ENCODE measurements around the gene C6orf120. TPM values are rescaled to one million over a fixed set of nuclear protein-coding genes. Genes with fewer than 3 reads are reported as not detected.

The C6orf120 gene
- total RNA-seq, 2 donors from 2014 or later, result 8.9 to 13.9 TPM

DNA sequence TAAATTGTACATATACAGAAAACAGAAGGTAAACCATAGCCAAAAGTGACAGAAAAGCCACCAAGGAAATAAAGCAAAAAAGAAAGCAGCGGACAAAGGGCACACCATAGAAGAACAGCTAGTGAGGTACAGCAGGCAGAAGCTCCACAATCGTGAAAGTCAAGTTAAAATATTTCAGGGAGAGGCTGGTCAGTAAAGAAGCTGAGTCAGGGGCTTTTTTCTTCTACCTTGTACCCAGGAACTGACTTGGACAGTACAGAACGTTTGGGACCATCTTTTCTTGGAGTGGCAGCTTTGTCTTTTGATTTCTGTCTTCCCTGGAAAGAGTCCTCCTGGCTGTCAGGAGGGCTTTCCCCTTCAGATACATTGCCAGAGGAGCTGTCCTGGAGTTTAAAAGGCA is 8.1 kb downstream of the C6orf120 start:
- Mint-ChIP-seq H3K36me3 (peaks cover under 1 to 9% of the 10 kb centered on the region in 2 donors), H3K9me3 (no peaks in the 10 kb centered on the region), H3K27ac (peak overlapping the region in 1 of 2 donors; percentile 60)
- DNase-seq (ENCODE audit: low spot score in 2 of 2) (no peak), ATAC-seq (no peak)

DNA sequence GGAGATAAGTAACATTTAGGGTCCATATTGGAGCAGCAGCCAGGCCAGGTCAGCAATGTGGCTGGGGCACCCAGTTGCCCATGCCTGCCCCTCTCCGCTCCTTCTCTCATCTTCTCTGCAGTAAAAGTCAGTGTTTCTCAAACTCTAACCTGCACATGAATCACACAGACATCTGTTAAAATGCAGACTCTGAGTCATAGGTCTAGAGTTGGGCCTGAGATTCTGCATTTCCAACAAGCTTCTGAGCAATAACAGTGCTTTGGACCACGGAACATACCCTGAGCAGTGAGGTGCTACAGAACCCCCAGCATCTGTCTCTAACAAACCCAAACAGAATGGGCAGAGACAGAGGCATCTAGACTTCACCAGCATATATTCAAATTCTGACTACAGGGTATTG is 12.3 kb downstream of the C6orf120 start:
- H3K36me3 Mint-ChIP-seq, result peaks cover 11 to 28% of the 10 kb centered on the region in 2 donors
- DNase-seq (ENCODE audit: low spot score in 2 of 2) (no peak), ATAC-seq (peak; percentile 84 to 87)
- no peak overlapping the region for H3K27ac Mint-ChIP-seq
- no peaks in the 10 kb centered on the region for H3K9me3 Mint-ChIP-seq

DNA sequence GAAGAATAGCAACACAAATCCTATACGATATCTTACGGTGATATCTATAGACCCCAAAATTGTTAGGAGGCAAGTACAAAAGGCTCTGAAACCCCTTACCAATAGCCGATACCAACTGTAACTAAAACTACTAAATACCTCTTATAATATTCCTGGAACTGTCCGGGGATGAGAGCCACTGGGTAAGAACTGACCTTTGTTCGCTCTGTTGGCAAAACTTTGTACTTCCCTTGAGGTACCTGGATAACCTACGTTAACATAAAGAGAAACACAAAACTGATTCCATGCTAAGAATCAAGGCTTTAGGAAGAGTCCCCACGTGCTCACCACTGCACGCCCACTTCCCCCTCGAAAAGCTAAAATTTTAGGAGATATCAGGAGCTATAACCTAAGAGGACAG is 12.7 kb downstream of the C6orf120 start:
- peaks cover 14 to 28% of the 10 kb centered on the region in 2 donors for H3K36me3 Mint-ChIP-seq

DNA sequence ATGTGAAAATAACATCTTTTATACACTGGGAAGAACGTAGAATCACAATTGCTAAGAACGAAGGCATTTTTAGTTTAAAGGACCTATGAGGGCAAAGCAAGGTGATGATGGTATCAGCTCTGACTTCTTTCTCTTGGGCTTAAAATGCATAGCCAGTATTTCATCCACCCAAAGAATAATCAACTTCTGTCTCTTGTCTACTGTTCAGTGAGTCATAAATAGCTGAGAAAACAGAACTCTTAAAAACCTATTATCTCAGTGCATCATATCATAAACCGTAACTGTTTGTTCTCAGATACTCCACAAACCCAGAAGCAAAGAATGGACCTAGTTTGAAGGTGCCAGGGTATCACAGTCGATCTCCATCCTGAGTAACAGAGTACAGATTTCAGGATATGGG is 17.2 kb downstream of the C6orf120 start:
- ATAC-seq, result no peak
- peaks cover 24 to 36% of the 10 kb centered on the region in 2 donors for H3K36me3 Mint-ChIP-seq
- H3K9me3 Mint-ChIP-seq, result no peaks in the 10 kb centered on the region

More for the DNA sequence above, 12.7 kb downstream of the C6orf120 start:
- Mint-ChIP-seq H3K9me3 (no peaks in the 10 kb centered on the region), H3K27ac (no peak overlapping the region)
- ATAC-seq (no peak), DNase-seq (ENCODE audit: low spot score in 2 of 2) (no peak)

DNA sequence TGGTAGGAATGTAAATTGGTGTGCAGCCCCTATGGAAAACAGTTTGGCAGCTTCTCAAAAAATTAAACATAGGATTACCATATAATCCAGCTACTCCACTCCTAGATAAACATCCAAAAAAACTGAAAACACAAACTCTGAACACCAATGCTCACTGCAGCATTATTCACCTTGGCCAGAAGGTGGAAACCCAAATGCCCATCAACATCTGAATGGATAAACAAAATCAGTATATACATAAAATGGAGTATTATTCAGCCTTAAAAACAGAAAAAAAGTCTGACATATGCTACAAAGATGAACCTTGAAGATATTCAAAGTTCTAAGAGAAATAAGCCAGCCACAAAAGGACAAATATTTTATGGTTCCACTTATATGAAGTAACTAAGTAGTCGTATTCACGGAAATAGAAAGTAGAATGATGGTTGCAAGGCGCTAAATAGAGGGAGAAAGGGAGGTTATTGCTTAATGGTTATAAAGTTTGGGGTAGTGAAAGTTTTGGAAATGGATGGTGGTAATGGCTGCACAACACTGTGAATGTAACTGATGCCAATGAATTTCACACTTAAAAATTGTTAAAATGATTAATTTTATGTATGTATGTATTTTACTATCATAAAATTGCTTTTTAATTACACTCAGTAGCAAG is 18.4 kb downstream of the C6orf120 start:
- DNase-seq (ENCODE audit: low spot score in 2 of 2) (no peak), ATAC-seq (no peak)
- Mint-ChIP-seq H3K9me3 (no peaks in the 10 kb centered on the region), H3K27ac (peak overlapping the region in 1 of 2 donors; percentile 32), H3K36me3 (peaks cover 20 to 30% of the 10 kb centered on the region in 2 donors)

More for the DNA sequence above, 17.2 kb downstream of the C6orf120 start:
- no peak for DNase-seq (ENCODE audit: low spot score in 2 of 2)
- no peak overlapping the region for H3K27ac Mint-ChIP-seq

DNA sequence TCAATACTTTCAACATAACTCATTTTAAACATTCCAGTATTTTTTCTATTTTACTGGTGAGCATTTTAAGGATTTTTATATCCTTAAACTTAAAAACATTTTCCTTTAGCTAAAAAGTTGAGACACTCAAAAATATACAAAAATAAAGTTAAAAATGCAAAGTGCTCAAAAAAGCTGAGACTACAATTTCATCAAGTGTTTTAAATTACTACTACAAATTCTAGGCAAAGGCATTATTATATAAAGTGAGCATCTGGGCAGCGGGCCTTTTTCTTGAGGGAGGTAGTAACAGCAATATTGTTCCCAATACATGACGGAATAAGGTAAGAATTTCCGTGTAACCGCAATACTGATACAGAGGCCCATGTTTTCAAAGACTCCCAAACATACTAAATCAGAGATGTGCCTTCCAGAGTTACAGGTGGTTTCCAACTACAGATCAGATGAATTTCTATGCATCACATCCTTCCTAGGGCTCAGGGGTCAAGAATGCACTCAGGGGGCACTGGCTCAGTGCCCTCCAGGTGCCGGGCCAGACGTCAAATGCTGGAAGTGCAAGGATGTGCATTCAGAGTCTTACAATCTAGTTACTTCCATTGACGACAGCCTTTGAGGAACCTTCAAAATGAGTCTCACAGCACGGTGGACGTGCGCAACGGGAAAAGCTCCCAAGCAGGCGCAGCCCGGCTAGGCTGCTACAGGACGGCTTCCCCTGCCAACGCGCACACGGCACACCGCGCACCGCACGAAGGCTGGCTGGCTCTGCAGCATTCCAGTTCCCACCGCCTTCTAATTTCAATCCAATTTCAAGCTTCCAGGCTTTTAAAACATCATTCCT is 20.7 kb downstream of the C6orf120 start:
- DNase-seq (ENCODE audit: low spot score in 2 of 2) (peak; percentile 33 to 62), ATAC-seq (peak; percentile 44 to 48)
- Mint-ChIP-seq H3K9me3 (no peaks in the 10 kb centered on the region), H3K36me3 (peaks cover 15 to 20% of the 10 kb centered on the region in 2 donors), H3K27ac (peak overlapping the region; percentile 93 to 96)

DNA sequence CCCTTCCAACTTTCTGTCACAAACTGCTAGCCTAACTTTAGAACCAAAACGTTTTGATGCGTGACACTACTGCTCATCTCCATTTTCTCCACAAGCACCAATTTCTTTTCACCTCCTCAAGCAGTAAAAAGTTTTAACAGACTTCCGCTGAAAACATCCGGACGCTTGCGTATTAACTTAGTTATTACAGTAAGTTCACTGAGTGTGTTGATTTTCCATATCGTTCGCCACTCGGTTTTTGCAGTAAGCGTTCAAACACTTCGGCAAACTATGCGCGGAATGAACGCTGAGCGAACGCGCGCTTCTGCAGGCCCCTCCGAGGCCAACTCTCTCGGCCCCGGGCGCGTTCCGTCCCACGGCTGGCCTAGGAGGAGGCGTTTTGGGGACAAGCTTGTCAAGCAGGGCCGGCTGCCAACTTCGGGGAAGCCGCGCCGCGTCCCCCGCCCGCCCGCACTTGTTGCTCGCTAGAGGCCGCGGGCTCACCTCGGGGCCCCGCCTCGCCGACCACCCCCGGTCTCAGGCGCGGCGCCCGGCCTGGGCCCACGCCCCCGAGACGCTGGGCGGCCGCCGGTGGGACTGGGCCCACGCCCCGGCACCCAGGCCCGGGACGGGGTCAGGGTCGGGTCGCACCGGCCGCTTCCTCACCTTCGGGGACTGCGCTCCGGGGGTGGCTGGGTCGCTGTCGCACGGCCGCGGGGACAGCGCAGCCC is 21.4 kb downstream of the C6orf120 start:
- peaks cover 15 to 20% of the 10 kb centered on the region in 2 donors for H3K36me3 Mint-ChIP-seq
- H3K27ac Mint-ChIP-seq, result peak overlapping the region; percentile 93 to 96
- no peaks in the 10 kb centered on the region for H3K9me3 Mint-ChIP-seq
- DNase-seq (ENCODE audit: low spot score in 2 of 2), result peak; percentile 67 to 71
- peak; percentile 33 to 47 for ATAC-seq

DNA sequence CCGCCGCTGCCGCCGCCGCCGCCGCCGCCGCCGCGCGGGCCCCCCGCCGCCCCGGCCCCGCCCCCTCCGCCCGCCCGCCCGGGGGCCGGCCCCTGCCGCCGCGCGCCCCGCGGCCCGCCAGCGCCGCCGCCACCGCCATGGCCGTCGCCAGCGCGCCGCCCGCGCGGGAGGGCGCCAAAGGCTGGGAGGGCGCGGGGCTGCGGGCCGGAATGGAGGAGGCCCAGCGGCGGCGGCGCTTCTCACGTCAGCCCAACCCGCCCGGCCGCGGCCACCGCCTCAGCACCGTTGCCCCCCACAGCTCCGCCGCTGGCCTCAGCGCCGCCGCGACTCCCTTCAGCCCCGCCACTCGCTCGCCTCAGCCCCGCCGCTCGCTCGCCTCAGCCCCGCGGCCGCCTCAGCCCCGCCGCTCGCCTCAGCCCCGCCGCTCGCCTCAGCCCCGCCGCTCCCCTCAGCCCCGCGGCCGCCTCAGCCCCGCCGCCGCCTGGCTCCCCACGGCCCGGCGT is 22.1 kb downstream of the C6orf120 start:
- ATAC-seq, result peak; percentile 50 to 58
- peak in 1 of 2 donors; percentile 28 for DNase-seq (ENCODE audit: low spot score in 2 of 2)
- Mint-ChIP-seq H3K27ac (no peak overlapping the region), H3K9me3 (no peaks in the 10 kb centered on the region), H3K36me3 (peaks cover 15 to 20% of the 10 kb centered on the region in 2 donors)

DNA sequence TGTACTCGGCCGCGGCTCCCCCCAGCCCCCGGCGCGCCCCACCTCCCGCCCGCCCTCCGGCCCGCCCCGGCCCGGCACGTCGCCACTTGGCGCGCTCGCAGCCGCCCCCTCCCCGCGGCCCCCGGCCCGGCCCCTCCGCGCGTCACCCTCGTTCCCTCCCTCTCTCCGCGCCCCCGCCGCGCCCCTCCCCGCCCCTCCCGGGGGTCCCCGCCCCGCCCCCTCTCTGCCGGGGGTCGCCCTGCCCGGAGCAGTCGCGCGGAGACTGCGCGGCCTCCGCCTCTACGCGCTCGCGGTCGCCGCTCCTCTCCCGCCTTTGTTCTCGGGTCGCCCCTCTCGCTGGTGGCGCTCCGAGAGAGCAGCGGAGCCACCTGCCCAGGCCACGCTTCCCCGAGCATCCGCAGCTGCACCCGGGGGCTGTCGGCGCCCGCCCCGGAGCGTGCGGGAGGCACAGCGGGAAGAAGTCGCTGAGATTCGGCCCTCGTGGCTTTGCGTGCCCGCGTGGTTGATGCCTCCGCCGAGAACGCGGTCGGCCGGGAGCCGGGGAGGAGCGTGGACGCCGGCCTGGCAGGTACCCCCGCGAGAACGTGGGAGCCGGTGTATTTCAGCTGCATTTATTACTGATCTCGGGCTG is 22.7 kb downstream of the C6orf120 start, which contains the start of gene PHF10:
TSS of gene PHF10 (minus strand) at position 7 of the 631 bp plus-strand sequence. CDS start 569 bp downstream, outside the sequence.
- peak; percentile 43 to 66 for ATAC-seq
- Mint-ChIP-seq H3K9me3 (no peaks in the 10 kb centered on the region), H3K36me3 (peaks cover 10 to 20% of the 10 kb centered on the region in 2 donors), H3K27ac (peak within 1 kb of the TSS; percentile 93 to 96)
- peak; percentile 56 to 66 for DNase-seq (ENCODE audit: low spot score in 2 of 2)

DNA sequence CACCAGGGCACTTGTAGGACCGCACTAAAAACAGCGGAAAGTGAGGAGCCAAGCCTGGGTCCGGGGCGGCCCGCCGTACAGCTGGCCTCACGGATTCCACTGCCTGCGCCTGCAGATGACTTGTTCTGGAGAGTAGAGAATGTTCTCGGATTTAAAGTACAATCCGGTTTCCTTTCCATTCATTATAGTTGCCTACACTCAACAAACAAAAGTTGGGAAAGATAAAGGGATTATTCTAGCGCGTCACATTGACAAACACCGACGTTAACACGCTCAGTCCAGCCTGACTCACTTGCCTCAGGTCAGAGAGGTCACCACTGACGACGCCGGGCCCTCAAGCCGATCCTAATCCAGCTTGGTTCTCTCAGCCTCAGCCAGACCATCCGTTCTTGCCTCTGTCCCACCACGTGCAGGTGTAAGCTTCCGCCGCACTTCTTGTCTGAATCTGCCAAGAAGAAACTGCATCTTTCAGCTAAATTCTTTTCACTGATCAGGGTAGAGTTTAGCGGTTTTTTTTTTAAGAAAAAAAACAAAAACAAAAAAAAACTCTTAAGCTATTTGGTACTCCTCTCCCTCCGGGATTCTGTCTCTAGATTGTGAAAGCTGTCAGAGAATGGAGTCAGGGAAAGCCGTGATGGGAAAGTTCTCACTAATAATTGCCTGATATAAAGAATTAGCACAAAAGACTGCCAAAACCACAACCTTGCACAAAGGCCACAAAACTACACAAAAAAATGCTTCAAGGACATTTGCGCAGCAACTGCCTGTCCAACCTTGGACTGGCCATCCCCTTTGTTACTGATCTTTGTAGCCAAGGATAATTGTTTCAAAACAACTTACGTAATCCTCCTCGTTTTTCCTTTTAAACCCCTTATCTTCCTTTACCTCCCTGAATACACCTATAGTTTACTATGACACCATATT is 23.5 kb downstream of the C6orf120 start:
- ATAC-seq (peak; percentile 14 to 54), DNase-seq (ENCODE audit: low spot score in 2 of 2) (peak; percentile 15 to 57)

DNA sequence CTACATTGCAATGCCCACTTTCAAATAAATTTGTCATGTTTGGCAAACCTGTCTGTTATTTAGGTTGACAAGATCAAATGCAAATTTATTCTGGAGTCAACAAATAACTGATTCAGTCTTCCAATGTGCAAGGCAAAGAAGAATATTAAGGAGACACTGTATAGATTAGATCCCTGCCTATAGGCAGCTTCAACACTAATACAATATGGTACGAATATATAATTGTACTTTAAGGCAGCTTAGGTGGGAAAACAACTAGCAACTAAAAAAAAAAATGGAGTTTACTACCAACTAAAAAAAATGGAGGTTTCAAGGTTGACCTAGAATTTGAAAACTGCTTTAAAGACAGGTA is 24.1 kb downstream of the C6orf120 start:
- Mint-ChIP-seq H3K27ac (peak overlapping the region; percentile 21 to 34), H3K9me3 (no peaks in the 10 kb centered on the region), H3K36me3 (peaks cover 10 to 14% of the 10 kb centered on the region in 2 donors)
- ATAC-seq (no peak), DNase-seq (ENCODE audit: low spot score in 2 of 2) (no peak)

More for the DNA sequence above, 23.5 kb downstream of the C6orf120 start:
- H3K36me3 Mint-ChIP-seq, result peaks cover 10 to 17% of the 10 kb centered on the region in 2 donors
- no peaks in the 10 kb centered on the region for H3K9me3 Mint-ChIP-seq
- peak overlapping the region; percentile 21 to 73 for H3K27ac Mint-ChIP-seq

DNA sequence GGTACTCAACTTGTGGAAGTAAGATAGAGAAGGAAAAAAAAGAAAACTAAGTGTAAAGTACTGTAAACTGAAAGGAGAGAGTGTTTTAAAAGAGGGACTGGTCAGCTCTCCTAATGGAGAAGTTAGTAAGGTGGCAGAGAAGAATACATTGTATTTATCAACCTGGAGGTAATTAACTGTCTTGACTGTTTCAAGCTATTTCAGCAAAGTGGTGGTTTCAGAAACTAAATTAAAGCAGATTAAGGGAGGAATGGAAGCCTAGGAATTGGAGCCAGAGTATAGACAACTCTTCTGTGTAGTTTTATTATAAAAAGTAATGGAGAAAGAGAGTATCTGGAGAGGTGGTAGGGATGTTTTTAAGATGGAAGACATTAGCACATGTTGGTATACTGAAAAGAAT is 25.0 kb downstream of the C6orf120 start:
- Mint-ChIP-seq H3K36me3 (peaks cover 10 to 14% of the 10 kb centered on the region in 2 donors), H3K27ac (peak overlapping the region in 1 of 2 donors; percentile 3), H3K9me3 (no peaks in the 10 kb centered on the region)
- no peak for DNase-seq (ENCODE audit: low spot score in 2 of 2)
- ATAC-seq, result no peak

DNA sequence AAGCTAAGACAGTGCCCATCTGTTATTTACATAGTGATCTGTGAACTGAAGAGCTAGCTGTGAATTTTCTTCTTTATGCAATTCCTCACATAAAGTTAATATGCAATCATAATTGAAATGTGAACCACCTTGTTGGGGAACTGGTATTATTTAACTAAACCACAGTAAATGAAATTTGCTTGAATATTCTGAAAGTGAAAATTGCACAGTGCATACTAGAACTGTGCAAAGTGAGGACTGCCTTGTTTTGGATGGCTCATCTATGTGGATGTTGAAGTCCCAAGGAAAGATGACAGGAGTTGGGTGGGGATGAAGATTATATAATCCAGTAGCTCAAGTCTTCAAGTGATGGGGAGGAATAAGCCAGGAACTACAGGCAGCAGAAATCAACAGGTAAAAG is 28.0 kb downstream of the C6orf120 start:
- Mint-ChIP-seq H3K9me3 (no peaks in the 10 kb centered on the region), H3K36me3 (peaks cover 0 to 7% of the 10 kb centered on the region in 2 donors), H3K27ac (no peak overlapping the region)
- DNase-seq (ENCODE audit: low spot score in 2 of 2), result no peak
- no peak for ATAC-seq

DNA sequence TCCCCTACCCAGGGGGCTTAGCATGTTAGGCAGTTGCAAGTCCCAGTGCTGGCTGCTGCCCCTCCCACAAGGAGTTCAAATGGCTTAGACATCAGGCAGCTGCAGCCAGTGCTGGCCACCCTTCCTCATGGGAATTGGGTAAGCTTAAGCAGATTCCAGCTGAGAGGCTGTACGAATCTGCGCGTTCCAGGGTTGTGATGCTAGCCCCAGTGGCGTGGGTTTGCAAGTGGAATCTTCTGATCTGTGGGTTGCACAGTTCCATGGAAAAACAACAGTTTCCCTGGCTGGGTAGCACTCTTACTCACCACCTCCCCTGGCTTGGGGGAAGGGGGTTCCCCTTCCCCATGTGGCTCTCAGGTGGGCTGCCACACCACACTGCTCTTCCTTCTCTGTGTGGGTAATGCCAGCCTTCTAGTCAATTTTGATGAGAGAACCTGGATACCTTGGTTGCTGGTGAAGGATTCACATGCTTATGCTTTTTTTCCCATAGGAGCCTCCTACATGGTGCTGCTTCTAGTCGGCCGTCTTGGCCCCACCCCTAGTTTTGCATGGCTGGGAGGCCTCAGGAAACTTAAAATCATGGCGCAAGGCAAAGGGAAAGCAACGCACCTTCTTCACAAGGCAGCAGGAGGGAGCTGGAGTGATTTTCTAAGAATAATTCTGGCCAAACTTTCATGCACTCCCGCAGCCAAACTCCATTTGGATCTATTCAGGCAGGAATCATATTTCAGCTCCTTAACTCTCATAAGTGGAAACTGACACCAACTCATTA is 36.5 kb downstream of the C6orf120 start:
- Mint-ChIP-seq H3K36me3 (peaks cover 0 to 10% of the 10 kb centered on the region in 2 donors), H3K27ac (no peak overlapping the region)
- no peak for ATAC-seq

More for the DNA sequence above, 36.5 kb downstream of the C6orf120 start:
- DNase-seq (ENCODE audit: low spot score in 2 of 2), result no peak
- no peaks in the 10 kb centered on the region for H3K9me3 Mint-ChIP-seq

All from activated naive CD4-positive, alpha-beta T cell treated with anti-CD3 and anti-CD28 coated beads, Interleukin-2, amount 50 U/mL, for 72 hours (primary cell).